ENCODE measurements around the gene TET2.

TET2 gene

GRCh38 chr4:105182211-105182610 lies 35.5 kb downstream of the TET2 start:
- Histone ChIP-seq H3K27me3 (no peaks in the 10 kb centered on the region), H3K27ac (no peak overlapping the region), H3K36me3 (no peaks in the 10 kb centered on the region), H3K4me3 (no peak overlapping the region), H3K4me1 (peaks cover 0 to 39% (median 5%) of the 10 kb centered on the region in 4 donors), H3K9me3 (no peaks in the 10 kb centered on the region)
- TF ChIP-seq CTCF (IDR thresholded peaks at IDR 0.05): no peak
- no peak for DNase-seq
- intact Hi-C loops (cut with DNase I; ENCODE audit: low total_unique reads): no loop called here

- no peak for DNase-seq
- intact Hi-C loops (cut with DNase I; ENCODE audit: low total_unique reads): no loop called here
- Histone ChIP-seq H3K9me3 (no peaks in the 10 kb centered on the region), H3K4me1 (peaks cover 0 to 32% (median 5%) of the 10 kb centered on the region in 4 donors), H3K4me3 (no peak overlapping the region), H3K36me3 (no peaks in the 10 kb centered on the region), H3K27ac (no peak overlapping the region), H3K27me3 (no peaks in the 10 kb centered on the region)
- no peak for TF ChIP-seq CTCF (IDR thresholded peaks at IDR 0.05)
Observed at GRCh38 chr4:105184316-105184980, 37.8 kb downstream of the TET2 start.

GRCh38 chr4:105186701-105187161 lies 40.1 kb downstream of the TET2 start:
- intact Hi-C loops (cut with DNase I; ENCODE audit: low total_unique reads): no loop called here
- Histone ChIP-seq H3K4me1 (peaks cover 0 to 30% (median 3%) of the 10 kb centered on the region in 4 donors), H3K27ac (no peak overlapping the region), H3K27me3 (no peaks in the 10 kb centered on the region), H3K4me3 (no peak overlapping the region), H3K36me3 (no peaks in the 10 kb centered on the region), H3K9me3 (no peaks in the 10 kb centered on the region)
- no peak for DNase-seq
- TF ChIP-seq CTCF (IDR thresholded peaks at IDR 0.05): no peak

- Histone ChIP-seq H3K4me3 (no peak overlapping the region), H3K27me3 (no peaks in the 10 kb centered on the region), H3K36me3 (no peaks in the 10 kb centered on the region), H3K4me1 (peaks cover 0 to 53% (median 4%) of the 10 kb centered on the region in 4 donors), H3K9me3 (no peaks in the 10 kb centered on the region), H3K27ac (no peak overlapping the region)
- TF ChIP-seq CTCF (IDR thresholded peaks at IDR 0.05): no peak
- intact Hi-C loops (cut with DNase I; ENCODE audit: low total_unique reads): no loop called here
- no peak for DNase-seq
Observed at GRCh38 chr4:105189855-105190650, 43.4 kb downstream of the TET2 start.

- Histone ChIP-seq H3K4me3 (no peak overlapping the region), H3K9me3 (no peaks in the 10 kb centered on the region), H3K4me1 (peaks cover 0 to 56% (median 3%) of the 10 kb centered on the region in 4 donors), H3K36me3 (no peaks in the 10 kb centered on the region), H3K27ac (peak overlapping the region in 1 of 2 donors; percentile 29), H3K27me3 (no peaks in the 10 kb centered on the region)
- intact Hi-C loops (cut with DNase I; ENCODE audit: low total_unique reads): no loop called here
- TF ChIP-seq CTCF (IDR thresholded peaks at IDR 0.05): no peak
- DNase-seq: no peak
Observed at GRCh38 chr4:105191621-105192210, 45.0 kb downstream of the TET2 start.
